CD4-positive, alpha-beta T cell treated with Interferon alpha-2 for 1 hour (primary cell): Measurements from ENCODE around the gene PLA2G2D.

Experiments used
- DNase-seq, 2 donors: peaks; one replicate each; pipeline ENCODE4 v3.0.0-alpha.2; 2020 to 2022

Gene PLA2G2D

DNA sequence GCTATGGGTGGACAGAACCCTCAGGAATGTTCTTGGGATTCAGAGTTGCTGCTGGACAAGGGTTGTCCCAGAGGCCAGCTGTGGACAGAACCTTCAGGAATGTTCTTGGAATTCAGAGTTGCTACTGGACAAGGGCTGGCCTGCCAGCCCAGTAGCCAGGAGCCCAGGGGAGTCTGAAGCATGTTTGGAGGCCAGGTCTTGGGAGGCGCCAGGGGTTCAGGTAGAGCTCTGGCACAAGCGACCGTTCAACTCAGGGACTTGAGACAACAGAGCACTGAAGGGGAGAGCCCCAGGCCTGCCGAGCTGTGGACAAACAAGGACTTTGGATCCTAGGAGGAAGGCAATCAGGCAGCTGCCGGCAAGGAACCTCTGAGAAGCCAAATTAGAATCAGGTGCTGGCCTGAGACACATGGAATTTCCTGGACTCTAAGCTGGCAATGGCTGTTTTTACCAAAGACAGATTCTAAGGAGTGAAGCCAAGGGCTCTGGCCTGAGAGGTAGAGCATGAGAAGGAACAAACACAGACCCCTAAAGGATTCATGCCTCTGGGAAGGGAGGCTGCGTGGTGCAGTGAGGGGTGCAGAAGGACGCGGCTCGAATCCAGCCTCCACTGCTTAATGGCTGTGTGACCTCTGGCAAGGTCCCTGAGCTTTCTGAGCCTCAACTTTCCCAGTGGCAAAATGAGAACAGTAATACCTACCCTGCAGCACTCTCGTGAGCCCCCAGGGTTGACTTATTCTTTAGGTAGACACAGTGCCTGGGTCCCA lies 36.0 kb downstream of the PLA2G2D start:
- no peak for DNase-seq

DNA sequence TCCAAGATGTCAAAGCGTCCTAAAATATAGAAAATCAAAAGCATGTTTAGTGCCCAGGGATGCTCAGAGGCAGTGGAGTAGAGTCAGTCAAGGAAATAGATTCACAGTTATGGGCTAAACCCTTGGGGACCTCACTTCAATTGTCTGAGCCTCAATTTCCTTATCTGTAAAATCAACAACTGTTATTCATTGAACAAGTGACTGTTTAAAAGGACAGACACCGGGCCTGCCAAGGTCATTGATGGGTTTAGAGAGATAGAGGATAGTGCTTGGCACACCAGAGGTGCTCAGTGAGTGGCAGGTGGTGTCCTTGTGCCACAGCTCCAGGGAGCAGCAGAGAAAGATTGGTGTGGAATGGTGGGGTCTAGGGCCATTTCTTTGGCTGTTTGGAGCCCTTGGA lies 36.6 kb downstream of the PLA2G2D start:
- no peak for DNase-seq

DNA sequence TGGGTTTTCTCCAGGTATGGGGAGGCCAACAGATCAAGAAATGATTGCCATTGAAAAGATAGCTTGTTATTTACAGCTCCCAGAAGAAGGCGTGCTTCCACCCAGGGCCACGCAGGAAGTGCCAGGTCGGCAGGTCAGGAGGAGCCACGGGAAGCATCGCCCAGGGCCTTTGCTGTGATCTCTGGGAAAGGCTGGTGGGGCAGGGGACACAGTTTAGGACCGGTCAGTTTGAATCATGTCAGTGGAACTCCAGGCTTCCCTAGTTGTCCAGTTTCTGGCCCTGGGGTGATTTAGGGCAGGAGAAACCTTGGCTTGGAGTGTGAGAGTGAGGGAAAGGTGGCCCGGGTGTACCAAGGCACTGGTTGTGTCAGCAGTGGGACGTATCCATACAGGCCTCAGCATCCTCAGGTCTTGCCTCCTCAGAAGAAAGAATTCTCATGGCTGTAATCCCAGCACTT lies 38.0 kb downstream of the PLA2G2D start:
- no peak for DNase-seq

DNA sequence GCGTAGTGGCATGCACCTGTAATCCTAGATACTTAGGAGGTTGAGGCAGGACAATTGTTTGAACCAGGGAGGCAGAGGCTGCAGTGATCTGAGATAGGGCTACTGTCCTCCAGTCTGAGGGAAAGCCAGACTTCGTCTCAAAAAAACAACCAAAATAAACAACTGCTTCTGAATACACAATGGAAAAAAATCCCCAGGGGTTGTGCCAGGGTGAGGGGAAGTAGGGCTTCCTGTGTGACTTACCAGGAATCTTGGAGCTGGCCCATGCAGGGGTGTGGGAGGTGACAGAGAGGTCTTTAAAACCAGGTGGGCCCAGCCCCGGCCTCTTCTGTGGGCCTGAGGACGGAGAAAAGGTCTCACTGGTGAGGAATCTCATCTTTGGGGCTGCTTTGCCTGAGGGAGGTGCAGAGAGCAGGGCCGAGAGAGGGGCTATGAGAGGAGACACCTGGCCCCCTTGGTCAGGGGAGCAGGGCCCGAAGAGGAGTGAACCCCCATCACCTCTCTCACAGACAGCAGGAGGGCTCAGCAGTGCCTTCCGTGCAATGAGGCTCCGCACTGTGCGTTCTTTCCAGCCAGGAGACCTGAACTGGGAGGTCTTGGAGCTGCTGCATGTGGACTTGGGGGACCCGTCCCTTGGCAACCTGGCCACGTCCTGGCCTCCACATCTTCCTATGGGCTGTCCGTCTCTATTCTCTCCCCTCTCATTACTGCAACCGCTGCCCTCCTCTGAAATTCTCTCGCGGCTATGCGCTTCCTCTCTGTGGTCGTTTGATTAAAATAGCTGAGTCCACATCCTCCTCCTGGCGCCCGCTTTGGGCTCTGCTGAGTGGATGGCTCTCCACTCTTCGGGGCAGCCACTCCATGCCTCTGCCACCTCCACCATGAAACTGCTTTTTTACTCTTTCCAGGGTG lies 38.6 kb downstream of the PLA2G2D start:
- no peak for DNase-seq

DNA sequence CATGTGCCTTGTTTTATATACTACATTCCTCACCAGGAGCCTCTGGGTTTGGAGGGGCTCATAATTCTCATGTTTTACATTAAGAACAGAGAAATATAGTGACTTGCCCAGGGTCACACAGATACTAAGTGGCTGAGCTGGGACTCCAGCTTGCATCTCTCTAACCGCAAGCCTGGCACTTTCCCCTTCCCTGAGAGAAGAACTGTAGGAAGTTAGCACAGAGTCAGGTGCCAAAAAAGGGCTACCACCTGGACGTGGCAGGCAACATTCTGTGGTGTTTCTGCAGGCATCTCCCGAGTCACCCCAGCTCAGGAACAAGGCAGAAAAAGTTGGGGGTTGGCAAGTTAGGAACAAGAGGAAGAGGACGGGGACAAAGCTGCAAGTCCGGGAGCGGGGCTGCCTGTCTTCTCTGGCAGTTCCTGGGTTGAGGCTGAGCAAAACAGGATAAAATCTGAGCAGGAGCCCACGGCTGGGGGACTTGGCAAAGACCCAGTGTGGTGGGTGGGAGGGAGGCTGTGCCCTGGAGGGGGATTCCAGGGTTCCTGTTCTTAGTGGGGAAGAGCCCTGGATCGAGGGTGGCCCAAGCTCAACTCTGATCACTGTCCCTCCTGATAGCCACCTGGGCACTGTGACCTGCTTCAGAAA lies 39.6 kb downstream of the PLA2G2D start:
- DNase-seq, result no peak

DNA sequence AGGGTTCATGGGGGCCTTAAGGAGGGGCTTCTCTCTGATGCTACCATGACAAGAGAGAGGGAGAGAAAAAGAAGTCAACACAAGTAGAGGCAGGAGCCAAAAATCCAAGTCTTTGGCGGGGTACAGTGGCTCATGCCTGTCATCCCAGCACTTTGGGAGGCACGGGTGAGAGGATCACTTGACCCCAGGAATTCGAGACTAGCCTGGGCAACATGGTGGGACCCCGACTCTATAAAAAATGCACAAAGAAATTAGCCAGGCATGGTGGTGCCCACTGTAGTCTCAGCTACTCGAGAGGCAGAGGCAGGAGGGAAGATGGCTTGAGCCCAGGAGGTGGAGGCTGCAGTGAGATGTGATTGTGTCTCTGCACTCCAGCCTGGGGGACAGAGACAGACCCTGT lies 40.6 kb downstream of the PLA2G2D start:
- no peak for DNase-seq

DNA sequence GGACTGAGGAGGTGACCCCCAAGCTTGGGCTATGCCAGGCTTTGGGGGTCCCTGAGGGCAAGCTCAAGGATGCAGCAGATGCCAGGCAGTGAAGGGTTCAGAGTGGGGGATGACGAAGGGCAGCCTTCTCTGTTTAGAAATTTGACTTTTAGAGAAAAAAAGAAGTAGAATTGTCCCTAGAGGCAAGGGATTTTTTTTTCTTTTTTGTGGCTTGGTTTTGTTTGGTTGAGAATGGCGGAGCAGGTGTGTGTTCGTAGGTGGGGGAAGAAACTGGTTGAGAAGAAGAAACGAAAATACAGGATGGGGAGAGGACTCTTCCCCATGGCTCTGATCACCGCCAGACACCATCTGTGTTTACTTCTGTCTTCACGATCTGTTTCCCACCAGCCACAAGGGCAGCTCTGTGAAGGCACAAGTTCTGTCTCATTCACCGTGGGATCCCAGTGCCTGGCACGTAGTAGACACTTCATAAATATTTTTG lies 41.1 kb downstream of the PLA2G2D start:
- DNase-seq, result peak in 1 of 2 donors; percentile 29

DNA sequence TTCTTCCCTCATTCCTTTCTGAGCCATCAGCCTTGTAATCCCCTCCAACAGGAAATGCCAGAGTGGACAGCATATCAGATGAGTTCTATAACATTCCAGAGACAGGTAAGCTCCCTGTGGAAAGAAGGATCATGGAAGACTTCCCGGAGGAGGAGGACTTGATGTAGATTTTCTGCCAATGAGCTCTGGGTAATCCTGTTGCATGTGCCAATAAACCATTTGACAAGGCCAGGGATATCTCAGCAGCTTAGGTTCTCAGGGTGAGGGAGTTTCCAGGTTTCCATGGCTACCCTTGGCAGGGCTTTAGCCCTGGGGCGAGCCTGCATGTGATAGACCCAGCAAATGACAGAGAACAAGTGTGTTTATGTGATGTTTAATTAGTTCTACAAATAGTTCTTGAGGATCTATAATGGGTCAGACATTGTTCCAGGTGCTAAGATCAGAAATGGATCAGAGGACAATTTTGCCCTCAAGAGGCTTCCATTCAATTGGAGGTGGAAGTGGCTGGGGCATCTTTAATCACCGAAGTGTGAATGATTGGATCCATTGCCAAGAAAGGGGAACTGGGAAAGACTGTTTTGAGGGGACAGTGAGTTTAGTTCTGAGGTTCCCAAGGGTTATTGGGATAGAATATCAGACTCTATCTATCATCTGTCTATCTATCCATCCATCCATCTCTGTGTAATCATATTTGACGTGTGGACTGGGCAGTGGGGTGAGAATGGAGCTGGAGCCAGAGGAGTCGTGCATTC lies 42.5 kb downstream of the PLA2G2D start:
- no peak for DNase-seq

DNA sequence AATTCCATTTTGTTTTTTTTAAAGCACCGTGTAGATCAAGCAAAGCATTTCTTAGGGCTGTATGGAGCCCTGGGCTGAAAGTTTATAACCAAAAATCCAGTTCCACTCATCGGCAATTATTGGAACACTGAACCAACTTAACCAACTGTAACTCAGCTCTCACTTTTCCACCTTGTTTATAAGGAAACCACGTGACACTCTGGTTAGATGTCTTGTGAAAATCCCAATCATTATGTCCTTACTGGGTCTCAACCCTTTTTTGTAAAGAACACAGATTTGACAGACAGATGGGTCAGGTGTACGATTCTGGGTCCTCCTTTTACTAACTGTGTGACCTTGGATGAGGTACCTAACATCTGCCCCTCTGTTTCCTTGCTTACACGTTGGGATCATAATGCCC lies 43.1 kb downstream of the PLA2G2D start:
- no peak for DNase-seq

DNA sequence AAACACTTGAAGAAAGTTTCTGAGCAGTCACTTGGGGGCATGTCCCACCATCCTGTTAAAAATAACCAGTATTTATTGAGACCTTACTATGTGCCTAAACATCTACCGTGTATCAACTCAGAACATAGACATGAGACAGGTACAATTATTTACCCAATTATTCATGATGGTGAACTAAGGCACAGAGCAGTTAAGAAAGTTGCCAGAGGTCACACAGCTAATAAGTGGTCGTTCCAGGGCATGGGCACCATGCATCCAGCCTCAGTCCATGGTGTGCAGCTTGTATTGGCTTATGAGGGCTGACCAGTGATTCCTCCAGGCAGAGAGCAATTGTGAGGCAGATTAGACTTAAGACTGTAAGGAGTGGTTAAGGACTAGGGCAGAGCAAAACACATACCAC lies 44.0 kb downstream of the PLA2G2D start:
- no peak for DNase-seq

DNA sequence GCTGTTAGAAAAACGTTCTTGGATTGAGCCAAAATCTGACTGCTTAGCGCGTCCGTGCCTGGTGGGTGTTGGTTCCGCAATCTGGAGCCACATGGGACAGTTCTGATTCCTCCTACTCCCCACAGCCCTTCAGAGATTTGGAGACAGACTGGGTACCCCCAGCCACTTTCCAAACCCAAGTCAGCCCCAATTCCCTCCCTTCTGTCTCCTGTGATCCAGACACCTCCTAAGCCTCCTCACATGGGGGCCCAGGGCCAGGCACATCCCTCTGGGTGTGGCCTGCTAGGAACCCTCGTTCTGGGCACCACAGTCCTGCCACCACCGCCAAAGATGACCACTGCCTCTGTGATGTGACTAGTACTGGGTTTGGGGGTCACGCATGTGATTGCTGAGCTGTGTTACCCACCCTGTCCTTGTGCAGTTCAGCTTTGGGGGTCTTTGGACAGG lies 44.6 kb downstream of the PLA2G2D start:
- DNase-seq, result no peak

DNA sequence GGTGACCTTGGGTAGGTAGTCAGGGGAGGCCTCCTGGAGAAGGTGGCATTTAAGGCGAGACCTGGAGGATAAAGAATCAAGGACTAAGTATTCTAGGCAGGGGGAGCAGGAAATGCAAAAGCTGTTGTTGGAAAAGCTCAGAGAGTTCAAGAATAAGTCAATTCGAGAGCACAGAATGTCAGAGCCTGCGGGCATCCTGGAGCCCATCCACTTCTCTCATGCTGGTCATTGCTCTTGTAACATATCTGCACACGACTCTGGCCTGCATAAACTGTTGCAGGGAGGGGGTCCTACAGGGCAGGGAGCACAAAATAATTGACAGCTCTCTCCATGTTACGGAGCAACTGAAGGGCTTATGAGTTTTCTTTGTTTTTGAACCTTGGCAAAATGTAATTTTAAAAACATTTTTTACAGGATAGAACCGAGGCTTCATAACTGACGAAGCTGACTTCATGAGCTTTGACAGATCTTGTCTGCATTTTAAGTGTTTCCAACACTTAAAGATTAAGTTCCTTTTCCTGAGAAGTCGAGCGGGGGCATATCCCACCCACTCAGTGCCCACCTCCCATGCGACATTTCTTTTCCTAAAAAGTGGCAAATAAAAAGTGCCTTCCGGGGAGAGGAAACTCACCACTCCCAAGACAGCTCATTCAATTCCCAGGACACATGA lies 45.1 kb downstream of the PLA2G2D start:
- no peak for DNase-seq

DNA sequence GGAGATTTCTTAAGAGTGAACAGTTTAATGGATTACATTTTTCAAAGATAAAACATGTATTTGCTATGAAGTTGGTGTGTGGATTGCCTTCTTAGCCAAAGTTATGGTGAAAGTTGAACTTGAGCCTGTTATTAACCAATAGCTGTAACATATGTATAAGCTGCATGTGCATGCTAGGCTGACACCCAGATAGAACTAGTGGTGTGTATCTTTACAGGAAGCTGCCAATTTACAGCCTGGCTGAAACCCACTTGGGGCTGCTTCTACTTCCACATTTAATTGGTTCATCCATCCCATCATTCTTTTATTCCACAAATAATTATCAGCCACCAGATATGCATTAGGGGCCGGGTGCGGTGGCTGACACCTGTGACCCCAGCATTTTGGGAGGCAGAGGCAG lies 46.1 kb downstream of the PLA2G2D start:
- DNase-seq, result no peak

DNA sequence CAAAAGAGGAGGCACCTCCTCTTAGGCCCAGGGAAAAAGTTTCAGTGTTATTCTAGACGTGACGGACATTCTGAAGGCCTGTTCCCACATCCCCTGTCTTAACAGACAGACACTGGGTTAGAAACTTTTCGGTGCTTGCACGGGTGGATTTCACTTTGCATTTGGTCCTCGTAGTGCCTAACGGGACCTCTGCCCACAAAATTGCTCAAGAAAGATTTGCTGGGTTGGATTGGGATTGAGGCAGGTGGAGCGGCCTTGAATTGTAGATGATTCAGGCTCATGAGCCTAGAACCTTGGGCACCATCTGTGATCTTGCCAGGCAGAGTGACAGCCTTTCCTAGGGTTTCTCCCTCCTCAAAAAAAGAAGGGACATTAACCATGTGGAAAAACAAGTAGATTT lies 46.6 kb downstream of the PLA2G2D start:
- DNase-seq, result no peak

DNA sequence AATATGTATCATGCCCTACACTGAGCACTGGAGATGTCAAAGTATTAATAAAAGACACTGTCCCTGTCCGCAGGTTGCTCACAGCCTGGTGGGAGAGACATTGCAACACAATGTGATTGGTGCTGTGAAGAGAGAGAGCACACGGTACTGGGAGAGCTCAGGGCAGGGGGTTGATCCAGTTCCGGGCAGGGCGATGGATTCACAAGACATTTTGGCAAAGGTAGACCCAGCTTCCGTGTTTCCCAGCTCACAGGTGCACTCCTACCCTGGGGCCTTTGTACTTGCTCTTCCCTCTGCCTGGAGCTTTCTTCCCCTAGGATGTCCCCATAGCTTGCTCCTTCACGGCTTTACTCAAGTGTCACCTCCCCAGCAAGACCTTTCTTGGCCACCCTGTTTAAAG lies 47.9 kb downstream of the PLA2G2D start:
- no peak for DNase-seq

DNA sequence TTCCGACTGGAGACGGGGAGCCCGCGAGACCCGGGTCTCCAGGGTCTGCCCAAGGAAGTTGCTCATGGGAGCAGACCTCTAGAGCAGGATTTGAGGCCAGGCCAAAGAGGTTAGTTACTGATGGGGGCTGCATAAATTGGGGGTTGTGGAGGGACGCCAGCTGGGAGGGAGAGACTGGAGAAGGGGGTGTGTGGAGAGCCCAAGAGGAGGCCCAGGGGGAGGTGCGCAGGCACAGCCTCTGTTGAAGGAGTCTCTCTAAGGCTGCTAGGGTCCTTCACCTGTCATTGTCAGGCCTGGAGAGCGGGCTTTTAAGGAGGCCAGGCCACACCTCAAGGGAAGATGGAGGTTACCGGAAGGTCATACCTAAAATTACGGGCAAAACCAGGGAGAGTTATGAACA lies 49.0 kb downstream of the PLA2G2D start:
- DNase-seq, result no peak

DNA sequence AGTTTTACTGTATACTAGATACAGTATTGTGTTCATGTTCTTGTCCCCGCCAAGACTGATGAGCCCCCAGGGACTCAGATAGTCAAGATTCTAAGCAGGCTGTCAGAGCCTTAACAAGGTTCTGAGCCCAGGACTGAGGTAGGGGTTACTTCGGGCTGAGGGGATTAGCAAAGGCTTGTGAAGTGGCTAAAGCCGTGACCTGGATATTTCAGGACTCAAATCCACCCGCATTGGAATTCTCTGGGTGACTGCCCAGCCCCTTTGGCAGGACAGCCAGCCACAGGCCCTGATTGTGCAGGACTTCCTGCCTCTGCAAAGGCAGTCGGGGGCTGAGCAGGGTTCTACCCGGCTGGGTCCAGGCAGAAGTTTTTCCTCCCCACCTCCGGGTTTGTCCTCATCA lies 49.5 kb downstream of the PLA2G2D start, which contains the start of gene PLA2G5:
PLA2G5 (plus strand) TSS at position 321 of the 400 bp plus-strand sequence. CDS start 14,637 bp downstream, outside the sequence.
- DNase-seq, result no peak

DNA sequence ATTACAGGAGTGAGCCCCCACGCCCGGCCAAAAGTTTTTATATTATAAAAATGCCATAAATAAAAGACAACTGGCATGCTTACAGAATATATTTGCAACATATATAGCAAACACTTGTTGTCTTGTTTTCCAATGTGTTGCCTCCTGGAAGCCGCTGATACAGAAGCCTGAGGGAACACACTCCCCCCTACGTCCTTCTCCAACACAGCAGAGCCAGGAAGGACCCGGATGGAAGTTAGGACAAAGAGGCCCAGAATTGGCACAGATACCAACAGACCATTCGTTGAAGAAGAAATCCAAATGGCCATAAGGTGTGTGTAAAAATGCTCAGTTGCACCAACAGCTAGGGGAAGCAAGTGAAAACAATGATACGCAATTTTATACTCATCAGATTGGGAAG lies 50.6 kb downstream of the PLA2G2D start:
- DNase-seq, result no peak

DNA sequence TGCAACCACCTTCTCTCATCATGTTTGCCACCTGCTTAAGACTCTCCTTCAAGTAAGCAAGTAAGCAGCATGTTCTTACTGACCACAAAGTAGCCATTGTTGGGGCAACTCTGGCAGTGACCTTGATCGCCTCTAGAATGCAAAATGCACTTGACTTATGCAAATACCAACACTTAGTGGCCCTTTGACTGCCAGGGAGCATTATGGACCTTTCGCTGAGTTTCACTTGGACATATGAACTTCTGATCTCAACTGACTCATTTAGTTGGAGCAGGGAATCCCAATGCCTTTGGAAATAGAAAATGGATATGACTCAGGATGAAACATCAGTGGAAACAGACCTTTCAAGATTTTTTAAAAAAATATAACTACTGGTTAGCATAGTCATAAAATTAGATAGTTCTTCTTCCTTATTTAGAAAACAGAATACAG lies 55.5 kb downstream of the PLA2G2D start:
- DNase-seq, result no peak
